ENCODE measurements around the gene PRODH2.

DNA sequence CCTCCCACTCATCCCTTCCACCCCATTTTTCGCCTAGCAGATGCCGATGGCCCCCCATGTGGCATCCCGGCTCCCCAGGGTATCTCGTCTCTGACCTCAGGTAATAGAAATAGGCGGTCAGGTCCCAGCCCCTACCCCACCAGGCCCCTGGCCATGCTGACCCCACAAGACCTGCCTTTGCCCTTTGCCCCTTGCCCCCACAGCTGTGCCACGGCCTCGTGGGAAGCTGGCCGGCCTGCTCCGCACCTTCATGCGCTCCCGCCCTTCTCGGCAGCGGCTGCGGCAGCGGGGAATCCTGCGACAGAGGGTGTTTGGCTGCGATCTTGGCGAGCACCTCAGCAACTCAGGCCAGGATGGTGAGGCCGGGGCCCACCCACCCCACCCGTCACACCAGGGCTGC, 31.9 kb downstream of the PRODH2 start:
- TF ChIP-seq, protein P1, sequence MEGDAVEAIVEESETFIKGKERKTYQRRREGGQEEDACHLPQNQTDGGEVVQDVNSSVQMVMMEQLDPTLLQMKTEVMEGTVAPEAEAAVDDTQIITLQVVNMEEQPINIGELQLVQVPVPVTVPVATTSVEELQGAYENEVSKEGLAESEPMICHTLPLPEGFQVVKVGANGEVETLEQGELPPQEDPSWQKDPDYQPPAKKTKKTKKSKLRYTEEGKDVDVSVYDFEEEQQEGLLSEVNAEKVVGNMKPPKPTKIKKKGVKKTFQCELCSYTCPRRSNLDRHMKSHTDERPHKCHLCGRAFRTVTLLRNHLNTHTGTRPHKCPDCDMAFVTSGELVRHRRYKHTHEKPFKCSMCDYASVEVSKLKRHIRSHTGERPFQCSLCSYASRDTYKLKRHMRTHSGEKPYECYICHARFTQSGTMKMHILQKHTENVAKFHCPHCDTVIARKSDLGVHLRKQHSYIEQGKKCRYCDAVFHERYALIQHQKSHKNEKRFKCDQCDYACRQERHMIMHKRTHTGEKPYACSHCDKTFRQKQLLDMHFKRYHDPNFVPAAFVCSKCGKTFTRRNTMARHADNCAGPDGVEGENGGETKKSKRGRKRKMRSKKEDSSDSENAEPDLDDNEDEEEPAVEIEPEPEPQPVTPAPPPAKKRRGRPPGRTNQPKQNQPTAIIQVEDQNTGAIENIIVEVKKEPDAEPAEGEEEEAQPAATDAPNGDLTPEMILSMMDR (IDR thresholded peaks at IDR 0.05) = no peak
- no peak for TF ChIP-seq POLR2A (IDR thresholded peaks at IDR 0.05)
